Endothelial cell (in vitro differentiated cells): ENCODE data around the gene PURB. TPM values are rescaled to one million over a fixed set of nuclear protein-coding genes. Genes with fewer than 3 reads are reported as not detected.
"Not testable (repeated sequence)": the region's sequence is repeated elsewhere in the genome, so short reads cannot be mapped to it uniquely, and the experiment has no call there.

Experiments used
- DNase-seq: peaks from one replicate; pipeline ENCODE4 v3.0.0; 2021; ENCODE audit warnings: low spot score
- H3K27ac Mint-ChIP-seq: one replicate; pipeline ENCODE4 v1.8.0; 2021; ENCODE audit warnings: mixed read lengths, inconsistent platforms; ENCODE audit not compliant: unreplicated experiment
- H3K27me3 Mint-ChIP-seq: one replicate; pipeline ENCODE4 v1.8.0; 2021; ENCODE audit warnings: mild to moderate bottlenecking, moderate library complexity, mixed read lengths, inconsistent platforms; ENCODE audit not compliant: unreplicated experiment
- H3K36me3 Mint-ChIP-seq: one replicate; pipeline ENCODE4 v1.8.0; 2021; ENCODE audit warnings: mild to moderate bottlenecking, low read depth, mixed read lengths, inconsistent platforms; ENCODE audit not compliant: unreplicated experiment
- H3K4me1 Mint-ChIP-seq: one replicate; pipeline ENCODE4 v1.8.0; 2021; ENCODE audit warnings: mild to moderate bottlenecking, mixed read lengths, inconsistent platforms; ENCODE audit not compliant: unreplicated experiment
- H3K4me3 Mint-ChIP-seq: one replicate; pipeline ENCODE4 v1.8.0; 2021; ENCODE audit warnings: mild to moderate bottlenecking, mixed read lengths, inconsistent platforms; ENCODE audit not compliant: unreplicated experiment
- H3K9me3 Mint-ChIP-seq: one replicate; pipeline ENCODE4 v1.8.0; 2021; ENCODE audit warnings: mixed read lengths, inconsistent platforms; ENCODE audit not compliant: unreplicated experiment
- CTCF ChIP-seq: fragments of 200-600 bp; sonication (generic); IDR thresholded peaks from one replicate; pipeline ENCODE4 v1.5.0; 2021; ENCODE audit warnings: antibody characterized with exemption; ENCODE audit not compliant: unreplicated experiment
- total RNA-seq: library from RNA; stranded (reverse); fragmentation: NEBNext Ultra II Directional; extraction: Animal tissue kit (Norgen Biotek cat#: 25700); gene quantifications from one replicate; pipeline ENCODE4 v1.2.1, GENCODE V29; 2021; ENCODE audit not compliant: unreplicated experiment

Gene PURB
- total RNA-seq, 1 donor from 2014 or later, result 25.7 TPM

GRCh38 chr7:44876393-44876792, 8.9 kb downstream of the PURB start:
- Mint-ChIP-seq H3K27me3 (peaks cover 2% of the 10 kb centered on the region), H3K4me1 (peaks cover 4% of the 10 kb centered on the region), H3K4me3 (no peak overlapping the region), H3K36me3 (peaks cover 13% of the 10 kb centered on the region), H3K27ac (no peak overlapping the region), H3K9me3 (no peaks in the 10 kb centered on the region)
- no peak for TF ChIP-seq CTCF
- no peak for DNase-seq

DNA sequence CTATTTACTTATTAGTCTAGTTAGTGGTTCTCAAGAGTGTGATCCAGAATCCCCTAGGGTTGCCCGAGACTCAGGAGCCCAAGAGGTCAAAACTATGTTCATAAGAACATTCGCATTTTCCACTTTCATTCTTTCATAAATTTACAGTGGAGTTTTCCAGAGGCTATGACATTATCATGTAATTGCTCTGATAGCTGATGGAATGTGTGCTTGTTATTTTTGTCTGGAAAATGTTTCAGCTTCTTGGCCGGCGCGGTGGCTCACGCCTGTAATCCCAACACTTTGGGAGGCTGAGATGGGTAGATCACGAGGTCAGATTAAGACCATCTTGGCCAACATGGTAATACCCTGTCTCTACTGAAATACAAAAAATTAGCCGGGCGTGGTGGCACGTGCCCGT, 10.1 kb downstream of the PURB start:
- Mint-ChIP-seq H3K36me3 (peaks cover 12% of the 10 kb centered on the region), H3K9me3 (no peaks in the 10 kb centered on the region), H3K4me1 (peaks cover 3% of the 10 kb centered on the region), H3K27ac (no peak overlapping the region), H3K27me3 (peaks cover 2% of the 10 kb centered on the region), H3K4me3 (no peak overlapping the region)
- no peak for DNase-seq
- TF ChIP-seq CTCF, result no peak

GRCh38 chr7:44872787-44873186, 12.5 kb downstream of the PURB start:
- TF ChIP-seq CTCF, result no peak
- H3K36me3 Mint-ChIP-seq, result peaks cover 9% of the 10 kb centered on the region
- no peak overlapping the region for H3K4me3 Mint-ChIP-seq
- peaks cover 2% of the 10 kb centered on the region for H3K27me3 Mint-ChIP-seq
- no peak overlapping the region for H3K27ac Mint-ChIP-seq
- no peak for DNase-seq
- H3K9me3 Mint-ChIP-seq, result no peaks in the 10 kb centered on the region
- no peaks in the 10 kb centered on the region for H3K4me1 Mint-ChIP-seq

DNA sequence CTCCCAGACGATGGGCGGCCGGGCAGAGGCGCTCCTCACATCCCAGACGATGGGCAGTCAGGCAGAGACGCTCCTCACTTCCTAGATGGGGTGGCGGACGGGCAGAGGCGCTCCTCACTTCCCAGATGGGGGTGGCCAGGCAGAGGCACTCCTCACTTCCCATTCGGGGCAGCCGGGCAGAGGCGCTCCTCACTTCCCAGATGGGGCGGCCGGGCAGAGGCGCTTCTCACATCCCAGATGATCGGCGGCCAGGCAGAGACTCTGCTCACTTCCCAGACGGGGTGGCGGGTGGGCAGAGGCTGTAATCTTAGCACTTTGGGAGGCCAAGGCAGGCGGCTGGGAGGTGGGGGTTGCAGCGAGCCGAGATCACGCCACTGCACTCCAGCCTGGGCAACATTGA, 13.4 kb downstream of the PURB start:
- H3K9me3 Mint-ChIP-seq, H3K27ac Mint-ChIP-seq, H3K4me3 Mint-ChIP-seq, H3K36me3 Mint-ChIP-seq, H3K27me3 Mint-ChIP-seq, H3K4me1 Mint-ChIP-seq, DNase-seq: not testable (repeated sequence)

DNA sequence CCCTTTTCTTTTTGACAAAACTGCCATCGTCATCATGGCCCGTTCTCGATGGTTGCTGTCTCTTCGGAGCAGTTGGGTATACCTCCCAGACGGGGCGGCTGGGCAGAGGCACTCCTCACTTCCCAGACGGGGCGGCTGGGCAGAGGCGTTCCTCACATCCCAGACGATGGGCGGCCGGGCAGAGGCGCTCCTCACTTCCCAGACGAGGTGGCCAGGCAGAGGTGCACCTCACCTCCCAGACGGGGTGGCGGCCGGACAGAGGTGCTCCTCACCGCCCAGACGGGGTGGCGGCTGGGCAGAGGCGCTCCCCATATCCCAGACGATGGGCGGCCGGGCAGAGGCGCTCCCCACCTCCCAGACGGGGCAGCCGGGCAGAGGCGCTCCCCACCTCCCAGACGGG, 14.6 kb downstream of the PURB start:
- not testable (repeated sequence) for H3K4me1 Mint-ChIP-seq, DNase-seq, H3K27me3 Mint-ChIP-seq, H3K9me3 Mint-ChIP-seq, H3K36me3 Mint-ChIP-seq, H3K4me3 Mint-ChIP-seq, H3K27ac Mint-ChIP-seq

DNA sequence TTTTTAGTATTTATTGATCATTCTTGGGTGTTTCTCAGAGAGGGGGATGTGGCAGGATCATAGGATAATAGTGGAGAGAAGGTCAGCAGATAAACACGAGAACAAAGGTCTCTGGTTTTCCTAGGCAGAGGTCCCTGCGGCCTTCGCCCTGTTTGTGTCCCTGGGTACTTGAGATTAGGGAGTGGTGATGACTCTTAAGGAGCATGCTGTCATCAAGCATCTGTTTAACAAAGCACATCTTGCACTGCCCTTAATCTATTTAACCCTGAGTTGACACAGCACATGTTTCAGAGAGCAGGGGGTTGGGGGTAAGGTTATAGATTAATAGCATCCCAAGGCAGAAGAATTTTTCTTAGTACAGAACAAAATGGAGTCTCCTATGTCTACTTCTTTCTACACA, 15.0 kb downstream of the PURB start:
- H3K9me3 Mint-ChIP-seq, H3K27ac Mint-ChIP-seq, H3K36me3 Mint-ChIP-seq, H3K4me3 Mint-ChIP-seq, H3K27me3 Mint-ChIP-seq, H3K4me1 Mint-ChIP-seq, DNase-seq: not testable (repeated sequence)
